Ishikawa (cell line): ENCODE data around the gene FAHD1.

Experiments used
- CEBPB ChIP-seq: IDR thresholded peaks from 2 replicates; pipeline ENCODE4 v1.6.1; 2012
- CREB1 ChIP-seq: IDR thresholded peaks from 2 replicates; pipeline ENCODE4 v1.6.1; 2012; ENCODE audit warnings: low read depth
- EGR1 ChIP-seq: IDR thresholded peaks from 2 replicates; pipeline ENCODE4 v1.6.1; 2012
- EP300 ChIP-seq: IDR thresholded peaks from 2 replicates; pipeline ENCODE4 v1.6.1; 2012; ENCODE audit warnings: borderline replicate concordance
- FOXM1 ChIP-seq: IDR thresholded peaks from 2 replicates; pipeline ENCODE4 v1.6.1; 2012; ENCODE audit warnings: low read depth, borderline replicate concordance
- MAX ChIP-seq: IDR thresholded peaks from 2 replicates; pipeline ENCODE4 v1.6.1; 2012
- NFIC ChIP-seq: IDR thresholded peaks from 2 replicates; pipeline ENCODE4 v1.6.1; 2012
- RAD21 ChIP-seq: IDR thresholded peaks from 2 replicates; pipeline ENCODE4 v1.6.1; 2012; ENCODE audit warnings: low read depth
- REST ChIP-seq: IDR thresholded peaks from 2 replicates; pipeline ENCODE4 v1.6.1; 2012; ENCODE audit warnings: low read depth, mild to moderate bottlenecking
- TAF1 ChIP-seq: IDR thresholded peaks from 2 replicates; pipeline ENCODE4 v1.6.1; 2012; ENCODE audit warnings: low read depth, mild to moderate bottlenecking
- TCF12 ChIP-seq: IDR thresholded peaks from 2 replicates; pipeline ENCODE4 v1.6.1; 2012; ENCODE audit warnings: low read depth
- TEAD4 ChIP-seq: IDR thresholded peaks from 2 replicates; pipeline ENCODE4 v1.6.1; 2012
- USF1 ChIP-seq: IDR thresholded peaks from 2 replicates; pipeline ENCODE4 v1.6.1; 2012
- YY1 ChIP-seq: IDR thresholded peaks from 2 replicates; pipeline ENCODE4 v1.6.1; 2012; ENCODE audit warnings: low read depth
- ZBTB7A ChIP-seq: IDR thresholded peaks from 2 replicates; pipeline ENCODE4 v1.6.1; 2012; ENCODE audit warnings: low read depth

The FAHD1 gene

GRCh38 chr16:1874854-1875253 lies 47.8 kb downstream of the FAHD1 start:
- TF ChIP-seq TCF12, result no peak
- no peak for TF ChIP-seq TEAD4
- TF ChIP-seq FOXM1, result no peak
- no peak for TF ChIP-seq MAX
- TF ChIP-seq TAF1, result no peak
- TF ChIP-seq EGR1, result no peak

- TF ChIP-seq TCF12 (no peak), TAF1 (no peak), YY1 (no peak), FOXM1 (no peak), USF1 (no peak), RAD21 (no peak), EGR1 (no peak), ZBTB7A (no peak), CEBPB (no peak), REST (no peak), NFIC (no peak), MAX (no peak), TEAD4 (no peak), EP300 (no peak), CREB1 (no peak)
Measured at GRCh38 chr16:1876468-1876867, 49.5 kb downstream of the FAHD1 start.

GRCh38 chr16:1877089-1877488 lies 50.1 kb downstream of the FAHD1 start:
- TF ChIP-seq TEAD4 (no peak), TAF1 (no peak)

- TF ChIP-seq EGR1 (no peak), CEBPB (no peak), MAX (no peak), TEAD4 (no peak), USF1 (no peak), RAD21 (no peak), YY1 (no peak), TCF12 (no peak), FOXM1 (no peak), NFIC (no peak), ZBTB7A (no peak), CREB1 (no peak), TAF1 (no peak), REST (no peak), EP300 (no peak)
Measured at GRCh38 chr16:1877804-1878203, 50.8 kb downstream of the FAHD1 start.

- TF ChIP-seq RAD21, result no peak
- TF ChIP-seq CREB1, result no peak
- TF ChIP-seq EGR1, result no peak
- TF ChIP-seq TAF1, result no peak
Measured at GRCh38 chr16:1878256-1878655, 51.2 kb downstream of the FAHD1 start.
